Superior temporal gyrus (tissue), 1 donor: ENCODE results near the gene PROSER3.

Experiments
- DNase-seq: peaks from one replicate; pipeline ENCODE4 v3.0.0-alpha.2; 2016; ENCODE audit errors: extremely low spot score

The PROSER3 gene

DNA sequence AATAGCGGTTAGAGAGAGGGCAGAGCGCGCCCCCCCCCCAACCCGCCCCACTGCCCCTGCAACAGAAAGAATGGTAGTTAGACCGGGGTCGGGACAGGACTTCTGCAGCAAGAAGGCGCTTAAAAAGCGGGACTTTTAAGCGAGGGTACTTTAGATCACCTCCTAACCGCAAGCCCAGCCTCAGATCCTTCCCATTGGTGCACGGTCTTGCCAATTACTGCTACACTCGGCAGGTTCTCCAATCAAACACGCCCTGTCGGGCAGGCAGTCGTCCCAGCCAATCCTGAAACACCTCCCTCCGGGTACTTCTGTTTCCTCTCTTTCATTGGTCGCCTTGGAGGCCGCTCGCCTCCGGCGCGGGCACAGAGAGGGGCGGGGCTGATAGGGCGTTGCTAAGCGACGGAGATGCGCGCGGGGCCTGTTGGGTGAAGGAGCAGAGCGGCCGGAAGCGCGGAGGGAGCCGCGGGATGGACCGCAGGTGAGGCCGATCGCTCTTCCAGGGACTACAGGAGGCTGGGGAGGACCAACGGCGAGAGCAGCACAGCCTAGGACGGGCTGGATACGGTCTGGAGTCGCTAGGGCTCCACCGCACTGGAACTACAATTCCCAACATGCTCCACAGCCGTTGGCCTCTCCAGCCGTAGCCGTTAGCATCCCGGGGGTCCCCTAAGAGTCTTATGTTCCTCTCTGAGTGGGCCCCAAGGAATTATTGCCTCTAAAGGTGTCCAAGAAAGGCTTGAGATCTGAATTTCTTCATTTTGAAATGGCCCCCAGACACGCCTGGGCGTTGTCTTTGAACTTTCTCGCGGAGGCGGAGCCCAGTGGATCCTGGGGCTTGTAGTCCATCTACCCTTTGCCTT lies at the start of gene PROSER3:
TSS of gene PROSER3 (plus strand) at position 428 of the 860 bp plus-strand sequence. CDS start at position 468, 40 bp downstream.
- peak; percentile 100 for DNase-seq

DNA sequence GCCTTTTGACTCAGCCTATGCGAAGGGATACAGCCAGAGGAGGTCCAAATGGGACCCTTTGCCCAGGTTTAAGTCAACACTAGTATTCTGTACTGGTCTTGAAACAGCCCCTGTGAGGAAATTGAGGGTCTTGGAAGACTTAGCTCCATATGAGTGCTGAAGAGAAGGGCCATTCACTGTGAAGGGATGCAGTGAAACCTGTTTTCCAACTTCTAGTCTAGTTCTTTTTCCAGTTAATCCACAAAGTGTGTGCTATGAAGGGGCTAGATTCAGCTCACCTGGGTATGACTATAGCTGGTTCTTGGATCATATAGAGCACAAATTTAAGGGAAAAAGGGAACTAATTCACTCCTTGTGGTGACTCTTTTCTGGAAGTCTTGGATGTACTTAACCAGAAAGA lies 49.6 kb upstream of the PROSER3 start:
- no peak for DNase-seq

DNA sequence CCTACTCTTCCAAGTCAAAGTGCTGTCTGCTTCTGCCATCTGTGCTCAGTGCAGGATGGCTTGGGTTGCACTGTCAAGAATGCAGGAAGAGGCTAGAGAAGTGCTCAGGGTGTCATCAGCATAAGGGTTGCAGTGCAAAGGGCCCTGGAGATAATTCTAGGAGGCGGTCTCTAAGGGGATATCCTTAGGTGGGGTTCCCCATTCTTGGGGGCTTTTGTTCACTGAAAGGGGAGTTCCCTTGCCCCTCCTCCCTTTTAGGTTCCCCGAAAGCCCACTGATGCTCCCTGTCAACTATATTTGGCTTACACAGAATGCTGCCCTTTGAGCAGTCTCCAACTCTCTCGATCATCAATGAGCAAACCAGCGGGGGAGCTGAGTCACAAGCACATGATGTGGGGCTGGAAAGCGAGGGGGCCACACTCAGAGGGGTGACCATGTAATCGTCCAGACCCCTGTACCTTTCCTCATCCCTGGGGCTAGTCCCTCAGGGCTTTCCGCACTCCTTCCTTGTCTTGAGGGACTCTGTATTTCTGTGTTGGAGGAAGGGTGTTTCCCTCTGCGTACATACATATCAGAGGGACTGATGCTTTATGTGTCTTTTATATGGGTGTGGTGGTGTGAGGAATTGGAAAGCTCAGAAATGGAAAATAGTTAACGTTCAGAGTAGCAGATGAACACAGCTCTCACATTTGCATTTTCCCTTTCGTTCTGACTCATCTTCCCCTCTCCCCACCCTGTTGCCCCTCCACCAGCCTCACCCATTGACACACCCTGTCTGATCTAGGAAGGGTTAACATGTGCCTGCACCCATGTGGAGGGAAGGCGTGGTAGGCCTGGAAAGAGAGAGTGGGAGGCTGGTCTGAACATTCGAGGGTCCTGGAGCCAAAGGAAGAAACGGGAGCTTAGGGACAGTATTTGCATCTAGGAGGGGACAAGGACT lies 46.9 kb upstream of the PROSER3 start:
- DNase-seq, result no peak

DNA sequence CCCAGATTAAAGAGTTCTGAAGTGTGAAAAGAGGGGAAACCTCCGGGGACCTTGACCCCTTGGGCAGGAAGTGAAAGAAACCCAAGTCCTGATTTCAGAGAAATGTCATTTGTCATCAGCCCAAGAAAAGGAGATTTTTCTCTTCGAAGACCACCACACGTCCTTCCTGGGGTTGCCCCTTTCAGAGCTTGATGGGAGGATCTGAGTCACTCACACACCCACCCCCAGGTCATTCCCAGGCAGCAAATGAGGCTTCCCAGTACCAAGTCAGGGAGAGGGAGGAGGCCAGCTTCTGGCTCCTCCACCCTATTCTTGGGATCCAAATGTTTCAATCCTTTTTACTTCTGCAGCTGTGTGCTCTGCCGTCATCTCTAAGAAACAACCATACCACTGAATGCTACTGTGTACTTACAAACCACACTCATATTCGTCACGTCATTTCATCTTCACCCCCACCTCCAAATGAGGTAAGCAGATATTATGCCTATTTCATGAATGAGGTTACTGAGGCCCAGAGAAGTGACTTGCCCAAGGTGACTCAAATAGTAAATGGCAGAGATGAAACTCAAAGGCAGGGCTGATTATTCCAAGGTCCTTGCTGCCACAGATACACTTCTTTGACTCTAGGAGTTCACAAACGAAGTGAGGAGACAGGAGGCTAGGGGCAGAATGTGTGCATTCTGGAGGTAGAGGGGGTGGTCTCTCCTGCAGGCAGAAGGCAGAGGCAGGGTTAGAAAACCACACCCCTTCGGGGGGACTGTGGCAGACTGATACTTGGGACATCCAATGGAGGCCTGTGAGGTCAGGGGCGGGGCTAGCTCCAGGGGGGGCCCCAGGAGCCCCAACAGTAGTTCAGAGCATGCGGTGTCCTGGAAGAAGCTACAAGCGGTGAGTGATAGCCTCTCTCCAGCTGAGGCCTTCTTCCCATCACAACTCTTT lies 45.1 kb upstream of the PROSER3 start:
- no peak for DNase-seq

DNA sequence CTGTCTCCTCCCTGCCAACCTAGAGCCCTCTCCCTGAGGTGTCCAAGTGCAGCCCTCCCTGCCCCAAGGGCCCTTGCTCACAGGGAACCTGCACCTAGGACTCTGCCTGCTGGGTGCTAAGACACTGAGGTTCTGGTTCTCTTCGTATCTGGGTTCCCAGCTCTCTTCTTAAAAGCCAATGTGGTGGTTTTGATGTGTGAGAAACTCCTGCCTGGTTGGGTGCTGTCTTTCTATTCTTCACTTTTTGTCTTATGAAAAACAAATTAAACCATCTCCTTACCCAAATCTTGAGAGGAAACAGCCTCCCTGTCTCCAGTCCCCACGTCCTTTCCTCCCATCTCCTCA lies 44.5 kb upstream of the PROSER3 start:
- DNase-seq, result no peak

DNA sequence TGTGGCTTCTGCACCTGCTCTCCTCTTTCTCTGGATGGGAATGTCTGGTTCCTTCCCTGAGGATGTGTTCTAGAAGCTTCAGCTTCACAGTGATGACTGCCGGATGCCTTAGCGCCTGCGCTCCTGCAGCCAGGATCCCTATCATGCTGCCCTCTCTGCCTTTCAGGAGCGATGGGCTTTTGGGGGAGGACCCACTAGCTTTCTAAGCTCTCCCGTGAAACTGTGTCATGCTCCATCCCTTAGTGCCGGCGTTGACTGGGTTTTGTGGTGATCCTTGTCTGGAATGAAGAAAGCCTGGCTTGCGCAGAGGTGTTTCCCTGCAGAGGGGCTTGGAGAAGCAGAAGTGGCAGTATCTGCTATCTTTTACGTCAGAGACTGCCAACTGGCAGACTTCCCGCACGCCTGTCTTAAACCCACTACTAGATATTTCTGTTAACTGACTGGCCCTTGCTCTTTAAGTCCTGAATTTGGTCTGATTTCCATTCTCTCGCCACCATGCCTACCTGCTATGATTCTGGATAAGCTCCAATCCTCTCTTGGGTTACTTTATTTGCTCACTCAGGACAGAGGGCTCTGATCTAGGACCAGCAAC lies 44.0 kb upstream of the PROSER3 start:
- no peak for DNase-seq

DNA sequence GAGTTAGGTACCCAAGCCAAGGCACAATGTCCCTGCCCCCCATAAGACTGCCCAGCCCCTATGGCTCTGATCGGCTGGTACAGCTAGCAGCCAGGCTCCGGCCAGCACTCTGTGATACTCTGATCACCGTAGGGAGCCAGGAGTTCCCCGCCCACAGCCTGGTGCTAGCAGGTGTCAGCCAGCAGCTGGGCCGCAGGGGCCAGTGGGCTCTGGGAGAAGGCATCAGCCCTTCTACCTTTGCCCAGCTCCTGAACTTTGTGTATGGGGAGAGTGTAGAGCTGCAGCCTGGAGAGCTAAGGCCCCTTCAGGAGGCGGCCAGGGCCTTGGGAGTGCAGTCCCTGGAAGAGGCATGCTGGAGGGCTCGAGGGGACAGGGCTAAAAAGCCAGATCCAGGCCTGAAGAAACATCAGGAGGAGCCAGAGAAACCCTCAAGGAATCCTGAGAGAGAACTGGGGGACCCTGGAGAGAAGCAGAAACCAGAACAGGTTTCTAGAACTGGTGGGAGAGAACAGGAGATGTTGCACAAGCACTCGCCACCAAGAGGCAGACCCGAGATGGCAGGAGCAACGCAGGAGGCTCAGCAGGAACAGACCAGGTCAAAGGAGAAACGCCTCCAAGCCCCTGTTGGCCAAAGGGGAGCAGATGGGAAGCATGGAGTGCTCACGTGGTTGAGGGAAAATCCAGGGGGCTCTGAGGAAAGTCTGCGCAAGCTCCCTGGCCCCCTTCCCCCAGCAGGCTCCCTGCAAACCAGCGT lies 43.2 kb upstream of the PROSER3 start:
- DNase-seq, result no peak

DNA sequence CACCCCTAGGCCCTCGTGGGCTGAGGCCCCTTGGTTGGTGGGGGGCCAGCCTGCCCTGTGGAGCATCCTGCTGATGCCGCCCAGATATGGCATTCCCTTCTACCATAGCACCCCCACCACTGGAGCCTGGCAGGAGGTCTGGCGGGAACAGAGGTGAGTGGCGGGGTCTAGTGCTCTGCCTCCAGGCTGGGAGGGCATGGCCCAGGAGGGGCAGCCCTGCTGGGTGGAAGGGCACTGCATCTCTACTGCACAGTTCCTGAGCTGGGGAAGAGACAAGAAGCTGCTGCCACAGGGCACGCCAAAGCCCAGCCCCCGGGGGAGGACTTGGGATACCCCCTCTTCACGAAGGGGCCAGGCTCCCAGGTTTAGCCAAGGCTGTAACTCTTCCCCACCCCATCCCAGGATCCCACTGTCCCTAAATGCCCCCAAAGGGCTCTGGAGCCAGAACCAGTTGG lies 42.6 kb upstream of the PROSER3 start:
- no peak for DNase-seq

DNA sequence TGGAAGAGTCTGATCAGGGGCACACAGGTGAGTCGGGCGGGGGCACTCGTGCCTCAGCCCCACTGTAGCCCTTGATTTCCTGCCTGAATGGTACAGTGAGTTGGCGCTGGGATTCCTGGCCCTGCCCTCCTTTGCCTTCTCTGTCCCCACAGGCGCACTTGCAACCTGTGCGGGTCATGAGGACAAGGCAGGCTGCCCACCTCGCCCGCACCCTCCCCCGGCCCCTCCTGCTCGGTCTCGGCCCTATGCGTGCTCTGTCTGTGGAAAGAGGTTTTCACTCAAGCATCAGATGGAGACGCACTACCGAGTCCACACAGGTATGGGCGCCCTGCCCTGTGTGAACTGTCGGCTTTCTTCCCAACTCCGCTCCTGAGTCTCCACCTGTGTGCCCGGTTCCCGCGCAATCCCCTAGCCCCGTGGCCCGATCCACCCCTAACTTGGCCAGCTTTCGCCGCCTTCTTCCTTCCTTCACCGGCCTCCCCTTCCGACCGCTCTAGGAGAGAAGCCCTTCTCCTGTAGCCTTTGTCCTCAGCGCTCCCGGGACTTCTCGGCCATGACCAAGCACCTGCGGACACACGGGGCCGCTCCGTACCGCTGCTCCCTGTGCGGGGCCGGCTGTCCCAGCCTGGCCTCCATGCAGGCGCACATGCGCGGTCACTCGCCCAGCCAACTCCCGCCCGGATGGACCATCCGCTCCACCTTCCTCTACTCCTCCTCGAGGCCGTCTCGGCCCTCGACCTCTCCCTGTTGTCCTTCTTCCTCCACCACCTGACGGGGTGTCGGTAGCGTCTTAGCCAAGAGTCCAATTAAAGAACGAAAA lies 41.8 kb upstream of the PROSER3 start:
- DNase-seq, result no peak

DNA sequence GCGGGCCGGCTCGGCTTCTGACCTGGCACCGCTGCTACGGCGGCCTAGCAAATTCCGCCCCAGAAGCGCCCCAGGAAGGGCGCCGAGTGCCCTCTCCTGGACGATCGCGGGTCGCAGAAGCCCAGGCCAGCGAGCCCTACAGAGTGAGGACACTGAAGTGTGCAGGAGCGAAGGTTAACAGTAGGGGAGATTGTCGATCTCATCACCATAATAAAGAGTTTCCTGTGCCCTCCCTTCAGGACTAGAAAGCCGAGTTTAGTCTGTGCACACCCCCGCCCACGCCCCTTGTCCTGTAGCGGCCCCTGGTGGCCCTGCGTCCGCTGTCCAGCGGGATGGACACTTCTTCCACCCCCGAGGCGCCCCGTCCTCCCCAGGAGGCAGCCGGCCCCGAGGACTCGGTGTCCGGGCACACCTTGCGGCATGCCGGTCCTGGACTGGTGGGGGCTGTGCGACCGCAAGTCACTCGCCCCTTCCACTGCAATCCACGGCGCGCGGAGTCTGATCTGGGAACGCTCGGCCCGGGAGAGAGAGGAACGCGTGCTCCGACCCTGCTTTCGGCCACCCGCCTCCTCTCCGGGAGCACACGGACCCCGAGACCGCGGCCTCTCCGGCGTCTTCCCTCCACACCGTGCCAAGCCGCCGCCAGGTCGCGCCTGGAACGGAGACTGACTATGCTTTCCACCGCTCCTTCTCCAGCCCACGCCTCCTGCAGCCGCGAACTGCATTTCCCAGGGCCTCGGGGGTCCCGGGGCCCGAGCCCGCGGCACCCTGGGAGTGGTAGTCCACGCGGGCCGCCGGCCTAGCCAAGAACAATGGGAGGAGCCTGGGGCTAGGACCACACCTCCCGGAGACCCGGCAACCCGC lies 40.9 kb upstream of the PROSER3 start:
- DNase-seq, result peak; percentile 93

DNA sequence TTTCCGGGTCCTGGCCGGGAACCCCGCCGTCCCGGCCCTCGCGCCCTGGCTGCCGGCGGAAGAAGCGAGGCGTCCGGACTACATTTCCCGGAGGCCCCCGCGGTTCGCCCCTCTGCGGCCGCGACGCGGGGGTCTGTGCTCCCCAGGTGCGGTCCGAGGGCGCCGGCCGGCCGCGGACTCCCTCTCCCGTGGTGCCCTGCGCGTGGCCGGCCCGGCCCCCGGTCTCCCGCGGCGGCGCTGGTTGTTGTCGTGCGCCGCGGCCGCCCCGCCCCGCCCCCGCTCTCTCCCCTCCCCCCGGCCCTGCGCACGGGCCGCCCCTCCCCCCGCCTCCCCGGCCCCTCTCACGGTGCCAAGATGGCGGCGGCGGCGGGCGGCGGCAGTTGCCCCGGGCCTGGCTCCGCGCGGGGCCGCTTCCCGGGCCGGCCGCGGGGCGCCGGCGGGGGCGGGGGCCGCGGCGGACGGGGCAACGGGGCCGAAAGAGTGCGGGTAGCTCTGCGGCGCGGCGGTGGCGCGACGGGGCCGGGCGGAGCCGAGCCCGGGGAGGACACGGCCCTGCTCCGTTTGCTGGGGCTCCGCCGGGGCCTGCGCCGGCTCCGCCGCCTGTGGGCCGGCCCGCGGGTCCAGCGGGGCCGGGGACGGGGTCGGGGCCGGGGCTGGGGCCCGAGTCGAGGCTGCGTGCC lies 40.2 kb upstream of the PROSER3 start, which contains the start of gene KMT2B:
TSS of gene KMT2B (plus strand) at position 339 of the 680 bp plus-strand sequence. CDS start at position 355, 16 bp downstream.
- DNase-seq, result no peak

DNA sequence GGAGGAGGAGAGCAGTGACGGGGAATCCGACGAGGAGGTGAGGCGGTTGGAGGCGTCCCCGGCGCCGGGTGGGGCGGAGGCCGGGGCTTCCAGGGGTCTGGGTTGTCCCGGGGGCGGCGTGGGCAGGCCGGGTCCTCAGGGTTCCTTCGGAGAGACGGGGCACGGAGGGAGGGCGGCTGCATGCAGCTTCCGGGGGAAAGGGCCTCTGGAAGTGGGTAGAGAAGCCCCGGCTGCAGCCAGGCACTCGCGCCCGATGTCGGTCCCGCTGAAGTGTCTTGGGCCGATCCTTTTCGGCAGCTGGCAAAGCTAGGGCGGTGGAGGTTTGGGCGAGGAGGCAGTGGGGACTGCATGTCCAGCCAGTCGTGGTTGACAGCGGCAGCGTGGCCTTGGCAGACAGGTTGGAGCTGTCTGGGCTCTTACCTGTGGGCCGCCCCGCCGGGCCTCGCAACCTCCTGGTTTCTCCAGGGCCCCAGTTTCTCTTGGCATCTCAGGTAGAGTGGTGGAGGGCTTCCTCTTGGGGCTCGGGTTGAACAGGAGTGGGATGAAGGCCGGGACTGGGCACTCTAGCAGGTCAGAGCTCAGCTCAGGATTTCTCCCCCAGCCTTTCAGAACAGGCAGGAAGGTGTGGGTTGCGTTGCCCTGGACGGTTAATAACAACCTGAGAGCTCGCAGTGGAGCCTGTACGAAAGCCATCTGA lies 39.5 kb upstream of the PROSER3 start:
- no peak for DNase-seq

DNA sequence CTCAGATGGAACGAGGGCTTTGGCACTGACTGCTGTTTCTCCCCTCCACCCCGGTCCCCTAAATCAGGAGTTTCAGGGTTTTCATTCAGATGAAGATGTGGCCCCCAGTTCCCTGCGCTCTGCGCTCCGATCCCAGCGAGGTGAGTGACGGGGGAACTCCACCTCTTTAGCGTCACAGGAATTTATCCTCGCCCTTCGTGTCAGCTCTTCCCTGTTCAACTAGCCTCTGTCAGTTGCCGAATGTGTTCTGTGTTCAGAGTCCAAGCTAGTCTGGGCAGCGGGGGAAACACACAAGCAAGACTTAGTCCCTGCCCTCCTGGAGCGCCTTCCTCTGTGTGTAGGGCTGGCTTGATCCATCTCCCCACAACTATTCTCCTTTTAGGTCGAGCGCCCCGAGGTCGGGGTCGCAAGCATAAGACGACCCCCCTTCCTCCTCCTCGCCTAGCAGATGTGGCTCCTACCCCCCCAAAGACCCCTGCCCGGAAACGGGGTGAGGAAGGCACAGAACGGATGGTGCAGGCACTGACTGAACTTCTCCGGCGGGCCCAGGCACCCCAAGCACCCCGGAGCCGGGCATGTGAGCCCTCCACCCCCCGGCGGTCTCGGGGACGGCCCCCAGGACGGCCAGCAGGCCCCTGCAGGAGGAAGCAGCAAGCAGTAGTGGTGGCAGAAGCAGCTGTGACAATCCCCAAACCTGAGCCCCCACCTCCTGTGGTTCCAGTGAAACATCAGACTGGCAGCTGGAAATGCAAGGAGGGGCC lies 38.4 kb upstream of the PROSER3 start:
- DNase-seq, result no peak

DNA sequence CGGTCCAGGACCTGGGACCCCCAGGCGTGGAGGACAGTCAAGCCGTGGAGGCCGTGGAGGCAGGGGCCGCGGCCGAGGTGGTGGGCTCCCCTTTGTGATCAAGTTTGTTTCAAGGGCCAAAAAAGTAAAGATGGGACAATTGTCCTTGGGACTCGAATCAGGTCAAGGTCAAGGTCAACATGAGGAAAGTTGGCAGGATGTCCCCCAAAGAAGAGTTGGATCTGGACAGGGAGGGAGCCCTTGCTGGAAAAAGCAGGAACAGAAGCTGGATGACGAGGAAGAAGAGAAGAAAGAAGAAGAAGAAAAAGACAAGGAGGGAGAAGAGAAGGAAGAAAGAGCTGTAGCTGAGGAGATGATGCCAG lies 37.8 kb upstream of the PROSER3 start:
- DNase-seq, result no peak

DNA sequence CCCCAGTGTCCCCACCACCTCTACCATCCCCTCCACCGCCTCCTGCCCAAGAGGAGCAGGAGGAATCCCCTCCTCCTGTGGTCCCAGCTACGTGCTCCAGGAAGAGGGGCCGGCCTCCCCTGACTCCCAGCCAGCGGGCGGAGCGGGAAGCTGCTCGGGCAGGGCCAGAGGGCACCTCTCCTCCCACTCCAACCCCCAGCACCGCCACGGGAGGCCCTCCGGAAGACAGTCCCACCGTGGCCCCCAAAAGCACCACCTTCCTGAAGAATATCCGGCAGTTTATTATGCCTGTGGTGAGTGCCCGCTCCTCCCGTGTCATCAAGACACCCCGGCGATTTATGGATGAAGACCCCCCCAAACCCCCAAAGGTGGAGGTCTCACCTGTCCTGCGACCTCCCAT lies 37.3 kb upstream of the PROSER3 start:
- no peak for DNase-seq

DNA sequence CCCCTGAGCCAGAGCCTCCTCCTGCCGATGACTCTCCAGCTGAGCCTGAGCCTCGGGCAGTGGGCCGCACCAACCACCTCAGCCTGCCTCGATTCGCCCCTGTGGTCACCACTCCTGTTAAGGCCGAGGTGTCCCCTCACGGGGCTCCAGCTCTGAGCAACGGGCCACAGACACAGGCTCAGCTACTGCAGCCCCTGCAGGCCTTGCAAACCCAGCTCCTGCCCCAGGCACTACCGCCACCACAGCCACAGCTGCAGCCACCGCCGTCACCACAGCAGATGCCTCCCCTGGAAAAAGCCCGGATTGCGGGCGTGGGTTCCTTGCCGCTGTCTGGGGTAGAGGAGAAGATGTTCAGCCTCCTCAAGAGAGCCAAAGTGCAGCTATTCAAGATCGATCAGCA lies 36.6 kb upstream of the PROSER3 start:
- DNase-seq, result no peak

DNA sequence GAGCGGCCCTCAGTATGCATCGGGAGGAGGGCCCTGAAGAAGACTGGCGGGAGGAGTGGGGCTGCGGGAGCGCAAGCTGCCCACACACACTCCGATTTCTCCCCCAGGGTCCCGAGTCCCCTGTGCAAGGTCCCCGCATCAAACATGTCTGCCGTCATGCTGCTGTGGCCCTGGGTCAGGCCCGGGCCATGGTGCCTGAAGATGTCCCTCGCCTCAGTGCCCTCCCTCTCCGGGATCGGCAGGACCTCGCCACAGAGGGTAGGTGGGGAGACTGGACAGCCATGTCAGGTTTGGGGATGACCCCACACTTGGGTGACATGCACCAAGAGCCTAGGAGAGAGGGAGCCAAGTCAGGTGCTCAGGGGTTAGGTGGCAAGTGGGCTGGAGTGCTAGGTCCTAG lies 35.5 kb upstream of the PROSER3 start:
- DNase-seq, result no peak
